IMR-90 (cell line): ENCODE results near the gene STX5. TPM values are rescaled to one million over a fixed set of nuclear protein-coding genes. Genes with fewer than 3 reads are reported as not detected.
A peak's percentile ranks its signal among the peaks of the same experiment; 100 is the strongest.

Experiments
- BHLHE40 ChIP-seq: fragments of 150-350 bp; IDR thresholded peaks from 2 replicates; pipeline ENCODE4 v1.6.1; 2016; ENCODE audit warnings: mild to moderate bottlenecking, low read depth, low read length
- CEBPB ChIP-seq: IDR thresholded peaks from 2 replicates; pipeline ENCODE4 v1.6.1; 2012; ENCODE audit warnings: low read depth, low read length, improper control_type of control experiment
- CHD1 ChIP-seq: IDR thresholded peaks from 2 replicates; pipeline ENCODE4 v1.6.1; 2012; ENCODE audit warnings: low read depth, low read length, improper control_type of control experiment
- CTCF ChIP-seq: conservative IDR thresholded peaks from 2 replicates; pipeline ENCODE4 v1.5.1; 2012; ENCODE audit warnings: mild to moderate bottlenecking, low read depth, low read length, improper control_type of control experiment
- NFE2L2 ChIP-seq: fragments of 150-350 bp; IDR thresholded peaks from 2 replicates; pipeline ENCODE4 v1.6.1; 2016; ENCODE audit warnings: low read depth, mild to moderate bottlenecking, low read length
- POLR2A ChIP-seq: IDR thresholded peaks from 2 replicates; pipeline ENCODE4 v1.6.1; 2012; ENCODE audit warnings: mild to moderate bottlenecking, low read depth, low read length
- SMC3 ChIP-seq: fragments of 150-350 bp; IDR thresholded peaks from 2 replicates; pipeline ENCODE4 v1.6.1; 2016; ENCODE audit warnings: low read depth, mild to moderate bottlenecking, antibody characterized with exemption, low read length, moderate library complexity
- polyA plus RNA-seq, 3 experiments: library from polyadenylated mRNA; depleted of rRNA; stranded (reverse); fragments of >200 nt; gene quantifications; 2 replicates each; pipeline ENCODE4 v1.2.3, GENCODE V29; 2012; ENCODE audit warnings: low replicate concordance in 1 of 3
- total RNA-seq: library from RNA; depleted of rRNA; stranded (reverse); fragments of >200 nt; gene quantifications from 2 replicates; pipeline ENCODE4 v1.2.3, GENCODE V29; 2012

STX5 gene
- total and polyA plus RNA-seq, 2 of the 4 experiments (the other 2 are of a cell fraction), result 43.1 to 49.5 TPM

- peak; percentile 74 for TF ChIP-seq CTCF
- 0 out of 2 replicates have a peak, but pooled peaks have one; percentile 34 for TF ChIP-seq CHD1
- no peak for TF ChIP-seq CEBPB
- TF ChIP-seq BHLHE40, result no peak
- TF ChIP-seq NFE2L2, result no peak
- TF ChIP-seq POLR2A, result peak; percentile 81
- TF ChIP-seq SMC3, result no peak
Observed at GRCh38 chr11:62787005-62787759, 44.7 kb downstream of the STX5 start, which contains the start of gene TMEM179B (continued).
